ENCODE measurements around the gene SEPTIN12.

Gene SEPTIN12

DNA sequence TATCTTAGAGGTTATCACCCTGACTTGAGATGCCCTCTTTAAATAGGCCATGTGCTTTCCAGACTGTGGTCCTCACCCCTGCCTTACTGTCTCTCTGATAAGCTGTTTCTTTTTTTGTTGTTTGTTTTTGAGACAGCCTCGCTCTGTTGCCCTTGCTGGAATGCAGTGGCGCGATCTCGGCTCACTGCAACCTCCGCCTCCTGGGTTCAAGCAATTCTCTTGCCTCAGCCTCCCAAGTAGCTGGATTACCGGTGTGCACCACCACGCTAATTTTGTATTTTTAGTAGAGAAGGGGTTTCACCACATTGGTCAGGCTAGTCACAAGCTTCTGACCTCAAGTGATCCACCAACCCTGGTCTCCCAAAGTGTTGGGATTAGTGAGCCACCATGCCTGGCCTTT lies 765 bp upstream of the SEPTIN12 start:
- Histone ChIP-seq H4K20me1 (ENCODE audit: insufficient read depth, low read length) (no peaks in the 10 kb centered on the region), H3K27ac (ENCODE audit: low read depth, low read length, poor library complexity, severe bottlenecking) (no peak overlapping the region), H3K27me3 (ENCODE audit: insufficient read depth, low read length) (no peaks in the 10 kb centered on the region; the same call in 1 of the 2 replicates), H3F3A (ENCODE audit: insufficient read depth, low read length) (no peaks in the 10 kb centered on the region), H3K9ac (ENCODE audit: low read length) (no peak overlapping the region), H2AFZ (ENCODE audit: low read length) (no peak overlapping the region), H3K79me2 (ENCODE audit: insufficient read depth, low read length) (no peaks in the 10 kb centered on the region), H3K9me3 (ENCODE audit: low read length) (no peaks in the 10 kb centered on the region), H3K9me2 (ENCODE audit: low read depth, low read length) (no peaks in the 10 kb centered on the region), H3K4me1 (ENCODE audit: insufficient read depth, low read length, severe bottlenecking) (peaks cover 3% of the 10 kb centered on the region), H3K36me3 (ENCODE audit: insufficient read depth, low read length) (no peaks in the 10 kb centered on the region), H3K4me3 (ENCODE audit: low read depth, low read length, poor library complexity, severe bottlenecking) (no peak overlapping the region), H3K4me2 (ENCODE audit: low read length) (no peak overlapping the region)
- TF ChIP-seq EZH2 (IDR thresholded peaks at IDR 0.05; ENCODE audit: borderline replicate concordance, low read length) (no peak), CTCF (IDR thresholded peaks at IDR 0.05; ENCODE audit: low read length) (no peak)

DNA sequence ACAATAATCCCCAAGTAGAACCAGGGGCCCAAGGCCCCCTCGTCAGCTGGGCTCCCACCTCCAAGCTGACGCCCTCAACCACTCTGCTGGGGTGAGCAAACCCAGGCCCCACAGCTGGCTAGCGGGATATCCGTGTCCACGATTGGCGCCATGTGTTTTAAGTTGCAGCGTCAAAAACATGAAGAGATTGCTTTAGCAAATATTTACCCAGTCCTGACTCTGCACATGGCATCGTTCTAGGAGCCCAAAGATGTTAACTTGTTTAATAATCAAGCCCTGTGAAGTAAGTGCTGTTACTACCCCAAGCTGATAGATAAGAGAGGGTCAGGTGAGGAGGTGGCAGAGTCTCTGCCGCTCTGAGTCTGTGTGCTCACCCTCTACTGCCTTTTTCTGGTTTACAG lies 344 bp upstream of the SEPTIN12 start:
- Histone ChIP-seq H3K4me2 (ENCODE audit: low read length) (no peak overlapping the region), H3K9me3 (ENCODE audit: low read length) (no peaks in the 10 kb centered on the region), H3K27ac (ENCODE audit: low read depth, low read length, poor library complexity, severe bottlenecking) (no peak overlapping the region), H3F3A (ENCODE audit: insufficient read depth, low read length) (no peaks in the 10 kb centered on the region), H3K79me2 (ENCODE audit: insufficient read depth, low read length) (no peaks in the 10 kb centered on the region), H3K4me3 (ENCODE audit: low read depth, low read length, poor library complexity, severe bottlenecking) (no peak overlapping the region), H3K9me2 (ENCODE audit: low read depth, low read length) (no peaks in the 10 kb centered on the region), H3K27me3 (ENCODE audit: insufficient read depth, low read length) (no peaks in the 10 kb centered on the region; the same call in 1 of the 2 replicates), H3K9ac (ENCODE audit: low read length) (no peak overlapping the region), H3K4me1 (ENCODE audit: insufficient read depth, low read length, severe bottlenecking) (peaks cover 3% of the 10 kb centered on the region), H2AFZ (ENCODE audit: low read length) (no peak overlapping the region), H3K36me3 (ENCODE audit: insufficient read depth, low read length) (no peaks in the 10 kb centered on the region), H4K20me1 (ENCODE audit: insufficient read depth, low read length) (no peaks in the 10 kb centered on the region)
- TF ChIP-seq EZH2 (IDR thresholded peaks at IDR 0.05; ENCODE audit: borderline replicate concordance, low read length) (no peak), CTCF (IDR thresholded peaks at IDR 0.05; ENCODE audit: low read length) (no peak)

DNA sequence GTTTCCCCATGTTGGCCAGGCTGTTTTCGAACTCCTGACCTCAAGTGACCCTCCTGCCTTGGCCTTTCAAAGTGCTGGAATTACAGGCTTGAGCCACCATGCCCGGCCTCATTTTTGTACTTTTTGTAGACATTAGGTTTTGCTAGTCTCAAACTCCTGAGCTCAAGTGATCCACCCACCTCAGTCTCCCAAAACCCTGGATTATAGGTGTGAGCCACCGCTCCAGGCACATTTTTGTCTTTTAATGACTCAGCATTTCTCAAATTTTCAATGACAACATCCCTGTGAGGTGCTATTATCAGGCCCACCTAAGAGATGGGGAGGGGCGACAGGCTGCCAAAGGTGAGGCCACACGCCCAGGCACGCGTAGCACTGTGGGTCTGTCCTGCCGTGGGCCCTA lies 1.1 kb downstream of the SEPTIN12 start:
- Histone ChIP-seq H3K4me2 (ENCODE audit: low read length) (no peak overlapping the region), H3K4me1 (ENCODE audit: insufficient read depth, low read length, severe bottlenecking) (peaks cover 3% of the 10 kb centered on the region), H4K20me1 (ENCODE audit: insufficient read depth, low read length) (no peaks in the 10 kb centered on the region), H3K4me3 (ENCODE audit: low read depth, low read length, poor library complexity, severe bottlenecking) (no peak overlapping the region), H3K9me3 (ENCODE audit: low read length) (no peaks in the 10 kb centered on the region), H3K79me2 (ENCODE audit: insufficient read depth, low read length) (no peaks in the 10 kb centered on the region), H3K27me3 (ENCODE audit: insufficient read depth, low read length) (no peaks in the 10 kb centered on the region; the same call in 1 of the 2 replicates), H3F3A (ENCODE audit: insufficient read depth, low read length) (no peaks in the 10 kb centered on the region), H3K9me2 (ENCODE audit: low read depth, low read length) (no peaks in the 10 kb centered on the region), H3K9ac (ENCODE audit: low read length) (no peak overlapping the region), H3K36me3 (ENCODE audit: insufficient read depth, low read length) (no peaks in the 10 kb centered on the region), H2AFZ (ENCODE audit: low read length) (no peak overlapping the region), H3K27ac (ENCODE audit: low read depth, low read length, poor library complexity, severe bottlenecking) (no peak overlapping the region)
- TF ChIP-seq EZH2 (IDR thresholded peaks at IDR 0.05; ENCODE audit: borderline replicate concordance, low read length) (no peak), CTCF (IDR thresholded peaks at IDR 0.05; ENCODE audit: low read length) (no peak)

Data from OCI-LY1 (cell line).